Measurements from ENCODE around the gene WDR41. TPM values are rescaled to one million over a fixed set of nuclear protein-coding genes. Genes with fewer than 3 reads are reported as not detected.

WDR41 gene
- total RNA-seq, 1 experiment from 2014 or later, result 25.2 TPM

DNA sequence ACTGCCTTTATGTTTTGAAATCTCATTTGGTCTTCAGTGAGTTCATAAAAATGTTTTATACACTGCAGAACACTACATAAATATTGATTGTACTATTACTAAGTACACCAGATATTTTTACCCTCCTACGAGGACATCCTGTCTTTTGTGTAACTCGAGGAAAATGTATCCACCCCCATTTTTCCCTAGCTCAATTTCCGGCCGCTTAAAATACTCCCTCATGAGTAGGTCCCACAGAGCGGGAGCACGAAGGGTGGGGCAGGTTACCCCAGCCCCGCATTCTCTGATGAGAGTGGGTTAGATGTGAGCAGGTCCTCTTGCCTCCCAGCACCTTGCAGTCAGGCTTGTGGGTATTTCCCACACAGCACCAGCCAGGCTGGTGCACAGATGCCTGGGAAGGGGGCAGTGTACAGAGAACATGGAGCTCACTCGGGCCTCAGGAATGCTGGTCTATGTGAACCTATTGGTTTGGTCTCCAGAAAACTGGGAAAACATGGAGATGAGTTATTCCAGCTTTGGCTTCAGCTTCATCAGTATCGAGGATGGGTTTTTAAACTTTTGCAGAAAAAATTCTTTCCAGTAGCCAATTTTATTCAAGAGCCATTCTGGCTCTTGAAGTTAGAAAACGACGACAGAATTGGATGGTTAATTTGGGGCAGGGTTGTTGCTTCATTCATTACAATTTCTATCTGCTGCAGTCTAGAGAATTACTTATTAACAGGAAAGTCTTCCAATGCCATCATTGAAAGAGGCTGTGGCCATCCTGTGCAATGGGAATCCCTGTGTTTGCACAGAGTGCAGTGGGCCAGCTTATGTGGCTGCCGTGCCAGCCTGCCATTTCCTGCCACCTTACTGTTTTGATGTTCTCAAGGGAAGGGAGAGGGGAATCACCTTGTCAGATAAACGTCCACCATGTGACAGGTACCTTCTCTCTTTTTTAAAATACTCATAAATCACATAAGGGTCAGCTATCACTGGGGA lies 73.2 kb downstream of the WDR41 start:
- POLR2A ChIA-PET (ENCODE audit: unreplicated experiment), result no interaction called here
- no peaks in the 10 kb centered on the region for H3F3A ChIP-seq (ENCODE audit: insufficient read depth, low read depth)

DNA sequence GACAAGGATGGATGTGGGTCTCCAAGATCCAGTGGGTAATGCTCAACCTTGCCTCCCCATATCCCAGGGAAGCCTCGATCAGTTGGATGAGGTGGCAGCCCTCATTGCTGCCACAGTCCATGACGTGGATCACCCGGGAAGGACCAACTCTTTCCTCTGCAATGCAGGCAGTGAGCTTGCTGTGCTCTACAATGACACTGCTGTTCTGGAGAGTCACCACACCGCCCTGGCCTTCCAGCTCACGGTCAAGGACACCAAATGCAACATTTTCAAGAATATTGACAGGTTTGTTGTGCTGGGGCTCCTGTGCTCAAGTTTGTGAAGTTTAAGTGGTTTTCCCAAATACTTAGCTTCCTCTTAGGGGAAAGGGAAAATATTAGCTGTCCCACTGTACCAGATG lies 74.0 kb downstream of the WDR41 start:
- H2AFZ ChIP-seq, result no peak overlapping the region
- POLR2A ChIA-PET (ENCODE audit: unreplicated experiment), result no interaction called here
- H3K9me3 ChIP-seq (ENCODE audit: insufficient read depth, low read depth), result no peaks in the 10 kb centered on the region
- H3K27me3 ChIP-seq (ENCODE audit: insufficient read depth, low read depth), result no peaks in the 10 kb centered on the region
- no TSS peak for BruUV-seq (replicated peaks)
- intact Hi-C loops (cut with micrococcal nuclease; ENCODE audit: unreplicated experiment), result no loop called here
- no peaks in the 10 kb centered on the region for H3K9me2 ChIP-seq (ENCODE audit: insufficient read depth)
- H3K4me3 ChIP-seq, result no peak overlapping the region
- no peaks in the 10 kb centered on the region for H3K36me3 ChIP-seq (ENCODE audit: low read depth)
- H3K4me1 ChIP-seq (replicated peaks; ENCODE audit: insufficient read depth), result no peaks in the 10 kb centered on the region
- DNase-seq, result no peak
- TF ChIP-seq CTCF (conservative IDR thresholded peaks at IDR 0.05), result no peak
- TF ChIP-seq EZH2 (IDR thresholded peaks at IDR 0.05; ENCODE audit: low read depth), result no peak
- H3F3A ChIP-seq (ENCODE audit: insufficient read depth, low read depth), result no peaks in the 10 kb centered on the region
- H3K79me2 ChIP-seq (ENCODE audit: low read depth), result no peaks in the 10 kb centered on the region
- H4K20me1 ChIP-seq (ENCODE audit: insufficient read depth), result no peaks in the 10 kb centered on the region
- no peak overlapping the region for H3K27ac ChIP-seq
- CTCF ChIA-PET, result no interaction called here
- H3K4me2 ChIP-seq, result no peak overlapping the region

More for the DNA sequence above, 73.2 kb downstream of the WDR41 start:
- H3K9me2 ChIP-seq (ENCODE audit: insufficient read depth), result no peaks in the 10 kb centered on the region
- no peaks in the 10 kb centered on the region for H3K36me3 ChIP-seq (ENCODE audit: low read depth)
- DNase-seq, result no peak
- no peak overlapping the region for H3K4me2 ChIP-seq
- no peaks in the 10 kb centered on the region for H3K79me2 ChIP-seq (ENCODE audit: low read depth)
- TF ChIP-seq EZH2 (IDR thresholded peaks at IDR 0.05; ENCODE audit: low read depth), result no peak
- TF ChIP-seq CTCF (conservative IDR thresholded peaks at IDR 0.05), result no peak
- no peak overlapping the region for H3K4me3 ChIP-seq
- H4K20me1 ChIP-seq (ENCODE audit: insufficient read depth), result no peaks in the 10 kb centered on the region
- BruUV-seq (replicated peaks), result no TSS peak
- intact Hi-C loops (cut with micrococcal nuclease; ENCODE audit: unreplicated experiment), result no loop called here
- H3K27ac ChIP-seq, result no peak overlapping the region
- H2AFZ ChIP-seq, result no peak overlapping the region
- H3K4me1 ChIP-seq (replicated peaks; ENCODE audit: insufficient read depth), result no peaks in the 10 kb centered on the region
- H3K27me3 ChIP-seq (ENCODE audit: insufficient read depth, low read depth), result no peaks in the 10 kb centered on the region
- H3K9me3 ChIP-seq (ENCODE audit: insufficient read depth, low read depth), result no peaks in the 10 kb centered on the region
- CTCF ChIA-PET, result no interaction called here

GRCh38 chr5:77413049-77413448 lies 79.1 kb downstream of the WDR41 start:
- no peaks in the 10 kb centered on the region for H3K36me3 ChIP-seq (ENCODE audit: low read depth)
- H3K27me3 ChIP-seq (ENCODE audit: insufficient read depth, low read depth), result no peaks in the 10 kb centered on the region
- H3K4me3 ChIP-seq, result no peak overlapping the region
- H3K27ac ChIP-seq, result no peak overlapping the region
- no TSS peak for BruUV-seq (replicated peaks)
- no peaks in the 10 kb centered on the region for H3K9me3 ChIP-seq (ENCODE audit: insufficient read depth, low read depth)
- no peak for DNase-seq
- TF ChIP-seq CTCF (conservative IDR thresholded peaks at IDR 0.05) (no peak), EZH2 (IDR thresholded peaks at IDR 0.05; ENCODE audit: low read depth) (no peak)
- H3K4me2 ChIP-seq, result no peak overlapping the region
- ChIA-PET POLR2A (ENCODE audit: unreplicated experiment) (no interaction called here), CTCF (no interaction called here)
- H3K4me1 ChIP-seq (replicated peaks; ENCODE audit: insufficient read depth), result no peaks in the 10 kb centered on the region
- no peaks in the 10 kb centered on the region for H3F3A ChIP-seq (ENCODE audit: insufficient read depth, low read depth)
- intact Hi-C loops (cut with micrococcal nuclease; ENCODE audit: unreplicated experiment), result no loop called here
- no peak overlapping the region for H2AFZ ChIP-seq
- H3K9me2 ChIP-seq (ENCODE audit: insufficient read depth), result no peaks in the 10 kb centered on the region
- H3K79me2 ChIP-seq (ENCODE audit: low read depth), result no peaks in the 10 kb centered on the region
- no peaks in the 10 kb centered on the region for H4K20me1 ChIP-seq (ENCODE audit: insufficient read depth)
